Loucy (cell line): ENCODE data around the gene CTBP2.

Experiments
- H2AFZ ChIP-seq: fragments of 200-600 bp; sonication (generic); 2 replicates; pipeline ENCODE4 v1.6.0; 2016; ENCODE audit warnings: antibody characterized with exemption, mild to moderate bottlenecking, low read length, moderate library complexity
- H3F3A ChIP-seq: fragments of 200-600 bp; 2 replicates; pipeline ENCODE4 v1.6.0; 2016; ENCODE audit warnings: antibody characterized with exemption, low read depth, mild to moderate bottlenecking
- H3K27me3 ChIP-seq: fragments of 200-600 bp; sonication (generic); 2 replicates; pipeline ENCODE4 v1.6.1; 2014; ENCODE audit warnings: low read length, mild to moderate bottlenecking; ENCODE audit not compliant: insufficient read depth, poor library complexity, severe bottlenecking
- H3K36me3 ChIP-seq: fragments of 200-600 bp; sonication (generic); 2 replicates; pipeline ENCODE4 v1.6.1; 2016; ENCODE audit warnings: low read length; ENCODE audit not compliant: insufficient read depth
- H3K4me1 ChIP-seq: fragments of 200-600 bp; sonication (generic); 2 replicates; pipeline ENCODE4 v1.5.1; 2014; ENCODE audit warnings: low read length, mild to moderate bottlenecking; ENCODE audit not compliant: insufficient read depth, poor library complexity, severe bottlenecking
- H3K4me2 ChIP-seq: fragments of 200-600 bp; sonication (generic); 2 replicates; pipeline ENCODE4 v1.6.0; 2014; ENCODE audit warnings: antibody characterized with exemption, low read length, low read depth, mild to moderate bottlenecking; ENCODE audit not compliant: poor library complexity, severe bottlenecking
- H3K4me3 ChIP-seq: fragments of 200-600 bp; sonication (generic); 2 replicates; pipeline ENCODE4 v1.5.1; 2014; ENCODE audit warnings: low read length, mild to moderate bottlenecking, mixed read lengths; ENCODE audit not compliant: poor library complexity, severe bottlenecking
- H3K79me2 ChIP-seq: fragments of 200-600 bp; sonication (generic); 2 replicates; pipeline ENCODE4 v1.6.1; 2014; ENCODE audit warnings: low read length; ENCODE audit not compliant: insufficient read depth
- H3K9ac ChIP-seq: fragments of 200-600 bp; sonication (generic); 2 replicates; pipeline ENCODE4 v1.6.0; 2014; ENCODE audit warnings: mild to moderate bottlenecking, low read depth, low read length, moderate library complexity; ENCODE audit not compliant: poor library complexity, severe bottlenecking
- H3K9me2 ChIP-seq: fragments of 200-600 bp; sonication (generic); replicated peaks from 2 replicates; pipeline ENCODE4 v1.6.1; 2016; ENCODE audit warnings: low read depth, low read length, mixed read lengths
- H3K9me3 ChIP-seq: fragments of 200-600 bp; sonication (generic); 2 replicates; pipeline ENCODE4 v1.6.1; 2014; ENCODE audit warnings: mild to moderate bottlenecking, antibody characterized with exemption, low read length, low read depth; ENCODE audit not compliant: insufficient read depth
- H4K20me1 ChIP-seq: fragments of 200-600 bp; sonication (generic); 2 replicates; pipeline ENCODE4 v1.6.0; 2014; ENCODE audit warnings: antibody characterized with exemption, low read length, mild to moderate bottlenecking; ENCODE audit not compliant: insufficient read depth, poor library complexity, severe bottlenecking
- EZH2phosphoT487 ChIP-seq: fragments of 200-600 bp; IDR thresholded peaks from 2 replicates; pipeline ENCODE4 v1.6.1; 2018; ENCODE audit warnings: antibody characterized with exemption, mild to moderate bottlenecking, moderate library complexity, borderline replicate concordance
- TF ChIP-seq, protein P1 (sequence below): fragments of 200-600 bp; sonication (generic); conservative IDR thresholded peaks from 2 replicates; pipeline ENCODE4 v1.5.1; 2014; ENCODE audit warnings: mild to moderate bottlenecking, antibody characterized with exemption, low read length

CTBP2 gene

GRCh38 chr10:125089469-125089868 is 70.9 kb downstream of the CTBP2 start:
- H3K27me3 ChIP-seq = no peaks in the 10 kb centered on the region
- no peaks in the 10 kb centered on the region for H3K9me2 ChIP-seq
- TF ChIP-seq, protein P1, sequence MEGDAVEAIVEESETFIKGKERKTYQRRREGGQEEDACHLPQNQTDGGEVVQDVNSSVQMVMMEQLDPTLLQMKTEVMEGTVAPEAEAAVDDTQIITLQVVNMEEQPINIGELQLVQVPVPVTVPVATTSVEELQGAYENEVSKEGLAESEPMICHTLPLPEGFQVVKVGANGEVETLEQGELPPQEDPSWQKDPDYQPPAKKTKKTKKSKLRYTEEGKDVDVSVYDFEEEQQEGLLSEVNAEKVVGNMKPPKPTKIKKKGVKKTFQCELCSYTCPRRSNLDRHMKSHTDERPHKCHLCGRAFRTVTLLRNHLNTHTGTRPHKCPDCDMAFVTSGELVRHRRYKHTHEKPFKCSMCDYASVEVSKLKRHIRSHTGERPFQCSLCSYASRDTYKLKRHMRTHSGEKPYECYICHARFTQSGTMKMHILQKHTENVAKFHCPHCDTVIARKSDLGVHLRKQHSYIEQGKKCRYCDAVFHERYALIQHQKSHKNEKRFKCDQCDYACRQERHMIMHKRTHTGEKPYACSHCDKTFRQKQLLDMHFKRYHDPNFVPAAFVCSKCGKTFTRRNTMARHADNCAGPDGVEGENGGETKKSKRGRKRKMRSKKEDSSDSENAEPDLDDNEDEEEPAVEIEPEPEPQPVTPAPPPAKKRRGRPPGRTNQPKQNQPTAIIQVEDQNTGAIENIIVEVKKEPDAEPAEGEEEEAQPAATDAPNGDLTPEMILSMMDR = no peak
- TF ChIP-seq EZH2phosphoT487 = no peak
- no peak overlapping the region for H3K9ac ChIP-seq
- H3F3A ChIP-seq = no peaks in the 10 kb centered on the region
- H4K20me1 ChIP-seq = no peaks in the 10 kb centered on the region
- no peaks in the 10 kb centered on the region for H3K79me2 ChIP-seq
- H3K4me2 ChIP-seq = no peak overlapping the region
- H3K4me1 ChIP-seq = no peaks in the 10 kb centered on the region
- H3K4me3 ChIP-seq = no peak overlapping the region
- peaks cover 3% of the 10 kb centered on the region; the same call in 1 of the 2 replicates for H3K9me3 ChIP-seq
- H2AFZ ChIP-seq = no peak overlapping the region
- H3K36me3 ChIP-seq = no peaks in the 10 kb centered on the region

GRCh38 chr10:125087897-125088215 is 72.5 kb downstream of the CTBP2 start:
- H3K27me3 ChIP-seq = no peaks in the 10 kb centered on the region
- no peaks in the 10 kb centered on the region for H3K4me1 ChIP-seq
- no peaks in the 10 kb centered on the region for H3K9me3 ChIP-seq
- H3K79me2 ChIP-seq = no peaks in the 10 kb centered on the region
- H3K9ac ChIP-seq = no peak overlapping the region
- H4K20me1 ChIP-seq = no peaks in the 10 kb centered on the region
- no peaks in the 10 kb centered on the region for H3K36me3 ChIP-seq
- no peak overlapping the region for H3K4me3 ChIP-seq
- H3K4me2 ChIP-seq = no peak overlapping the region
- TF ChIP-seq, protein P1 = no peak
- no peak for TF ChIP-seq EZH2phosphoT487
- no peaks in the 10 kb centered on the region for H3F3A ChIP-seq
- no peaks in the 10 kb centered on the region for H3K9me2 ChIP-seq
- no peak overlapping the region for H2AFZ ChIP-seq

GRCh38 chr10:125087191-125087896 is 73.0 kb downstream of the CTBP2 start:
- no peaks in the 10 kb centered on the region for H3K36me3 ChIP-seq
- no peaks in the 10 kb centered on the region for H3K79me2 ChIP-seq
- H3K4me2 ChIP-seq = no peak overlapping the region
- H3F3A ChIP-seq = no peaks in the 10 kb centered on the region
- H3K27me3 ChIP-seq = no peaks in the 10 kb centered on the region
- H4K20me1 ChIP-seq = no peaks in the 10 kb centered on the region
- H3K9ac ChIP-seq = no peak overlapping the region
- no peak for TF ChIP-seq EZH2phosphoT487
- TF ChIP-seq, protein P1 = no peak
- no peak overlapping the region for H2AFZ ChIP-seq
- no peak overlapping the region for H3K4me3 ChIP-seq
- H3K9me3 ChIP-seq = no peaks in the 10 kb centered on the region
- no peaks in the 10 kb centered on the region for H3K4me1 ChIP-seq
- H3K9me2 ChIP-seq = no peaks in the 10 kb centered on the region
